ENCODE results near the gene C20orf144.
"Not testable (repeated sequence)": the region's sequence is repeated elsewhere in the genome, so short reads cannot be mapped to it uniquely, and the experiment has no call there.

The C20orf144 gene

DNA sequence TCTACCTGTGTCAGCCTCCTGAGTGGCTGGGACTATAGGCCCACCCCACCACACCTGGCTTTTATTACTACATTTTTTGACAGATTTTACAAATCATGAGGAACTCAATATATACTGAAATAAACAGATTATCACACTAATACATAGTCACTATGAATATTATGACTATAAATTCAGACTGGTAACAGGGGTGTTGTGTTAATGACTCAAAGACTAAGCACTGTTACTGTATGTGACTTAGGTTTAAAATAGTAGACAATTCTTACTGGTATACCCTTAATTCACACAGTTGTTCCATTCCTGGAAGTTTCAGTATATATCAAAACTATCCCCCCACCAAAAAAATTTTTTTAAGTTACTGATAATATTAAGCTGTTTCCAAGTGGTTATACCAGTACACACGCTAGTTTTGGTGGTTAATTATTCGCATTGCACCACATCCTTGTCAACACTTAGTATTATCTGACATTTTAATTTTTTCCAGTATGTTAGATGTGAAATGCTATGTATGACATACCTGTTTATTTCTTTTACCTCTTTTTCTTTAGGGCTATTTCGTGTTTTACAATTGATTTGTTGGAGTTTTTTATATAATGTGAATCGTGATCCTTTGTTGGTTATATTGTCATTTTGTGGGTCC, 34.4 kb upstream of the C20orf144 start:
- Mint-ChIP-seq H3K36me3 (ENCODE audit: low read depth) (peaks cover 86% of the 10 kb centered on the region), H3K4me3 (no peak overlapping the region), H3K27me3 (ENCODE audit: low read depth, poor library complexity) (no peaks in the 10 kb centered on the region), H3K27ac (no peak overlapping the region), H3K4me1 (no peaks in the 10 kb centered on the region), H3K9me3 (no peaks in the 10 kb centered on the region)
- TF ChIP-seq, protein P1, sequence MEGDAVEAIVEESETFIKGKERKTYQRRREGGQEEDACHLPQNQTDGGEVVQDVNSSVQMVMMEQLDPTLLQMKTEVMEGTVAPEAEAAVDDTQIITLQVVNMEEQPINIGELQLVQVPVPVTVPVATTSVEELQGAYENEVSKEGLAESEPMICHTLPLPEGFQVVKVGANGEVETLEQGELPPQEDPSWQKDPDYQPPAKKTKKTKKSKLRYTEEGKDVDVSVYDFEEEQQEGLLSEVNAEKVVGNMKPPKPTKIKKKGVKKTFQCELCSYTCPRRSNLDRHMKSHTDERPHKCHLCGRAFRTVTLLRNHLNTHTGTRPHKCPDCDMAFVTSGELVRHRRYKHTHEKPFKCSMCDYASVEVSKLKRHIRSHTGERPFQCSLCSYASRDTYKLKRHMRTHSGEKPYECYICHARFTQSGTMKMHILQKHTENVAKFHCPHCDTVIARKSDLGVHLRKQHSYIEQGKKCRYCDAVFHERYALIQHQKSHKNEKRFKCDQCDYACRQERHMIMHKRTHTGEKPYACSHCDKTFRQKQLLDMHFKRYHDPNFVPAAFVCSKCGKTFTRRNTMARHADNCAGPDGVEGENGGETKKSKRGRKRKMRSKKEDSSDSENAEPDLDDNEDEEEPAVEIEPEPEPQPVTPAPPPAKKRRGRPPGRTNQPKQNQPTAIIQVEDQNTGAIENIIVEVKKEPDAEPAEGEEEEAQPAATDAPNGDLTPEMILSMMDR (IDR thresholded peaks at IDR 0.05) = no peak
- no peak for DNase-seq

DNA sequence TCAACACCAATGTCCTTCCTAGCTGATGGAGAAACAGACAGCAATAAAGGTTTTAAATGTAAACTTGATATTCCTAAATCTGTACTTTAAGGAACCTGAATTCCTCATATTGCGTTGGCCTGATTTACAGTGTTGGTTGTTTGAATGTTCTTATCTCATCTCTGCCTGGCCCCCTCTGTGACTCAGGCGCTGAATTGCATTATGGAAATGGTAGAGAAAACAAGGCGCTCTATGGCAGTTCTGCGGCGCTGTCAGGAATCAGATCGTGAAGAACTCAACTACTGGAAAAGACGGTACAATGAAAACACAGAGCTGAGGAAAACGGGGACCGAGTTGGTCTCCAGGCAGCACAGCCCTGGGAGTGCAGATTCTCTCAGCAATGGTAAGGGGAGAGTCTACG, 32.6 kb upstream of the C20orf144 start:
- TF ChIP-seq, protein P1 (IDR thresholded peaks at IDR 0.05) = no peak
- no peaks in the 10 kb centered on the region for H3K4me1 Mint-ChIP-seq
- no peak overlapping the region for H3K27ac Mint-ChIP-seq
- no peak overlapping the region for H3K4me3 Mint-ChIP-seq
- H3K9me3 Mint-ChIP-seq = no peaks in the 10 kb centered on the region
- no peaks in the 10 kb centered on the region for H3K27me3 Mint-ChIP-seq (ENCODE audit: low read depth, poor library complexity)
- no peak for DNase-seq
- peaks cover 77% of the 10 kb centered on the region for H3K36me3 Mint-ChIP-seq (ENCODE audit: low read depth)

DNA sequence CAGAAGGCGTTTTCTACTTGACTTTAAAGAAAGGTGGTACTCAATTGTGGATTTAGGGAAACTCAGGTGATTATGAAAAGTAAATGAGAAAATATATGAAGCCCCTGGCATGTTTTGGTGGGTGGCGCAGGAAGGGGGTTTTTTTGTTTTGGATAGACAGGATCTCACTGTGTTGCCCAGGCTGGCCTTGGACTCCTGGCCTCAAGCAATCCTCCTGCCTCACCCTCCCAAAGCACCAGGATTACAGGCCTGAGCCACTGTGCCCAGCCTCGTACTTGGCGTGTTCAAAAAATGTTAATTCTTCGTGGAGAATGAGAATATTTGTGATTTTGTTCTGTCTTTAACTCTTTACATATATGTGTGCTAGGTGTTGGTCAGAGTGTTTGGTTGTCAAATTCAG, 32.1 kb upstream of the C20orf144 start:
- DNase-seq = no peak
- no peaks in the 10 kb centered on the region for H3K4me1 Mint-ChIP-seq
- TF ChIP-seq, protein P1 (IDR thresholded peaks at IDR 0.05) = no peak
- no peaks in the 10 kb centered on the region for H3K9me3 Mint-ChIP-seq
- peaks cover 72% of the 10 kb centered on the region for H3K36me3 Mint-ChIP-seq (ENCODE audit: low read depth)
- H3K27ac Mint-ChIP-seq = no peak overlapping the region
- H3K4me3 Mint-ChIP-seq = no peak overlapping the region
- H3K27me3 Mint-ChIP-seq (ENCODE audit: low read depth, poor library complexity) = no peaks in the 10 kb centered on the region

DNA sequence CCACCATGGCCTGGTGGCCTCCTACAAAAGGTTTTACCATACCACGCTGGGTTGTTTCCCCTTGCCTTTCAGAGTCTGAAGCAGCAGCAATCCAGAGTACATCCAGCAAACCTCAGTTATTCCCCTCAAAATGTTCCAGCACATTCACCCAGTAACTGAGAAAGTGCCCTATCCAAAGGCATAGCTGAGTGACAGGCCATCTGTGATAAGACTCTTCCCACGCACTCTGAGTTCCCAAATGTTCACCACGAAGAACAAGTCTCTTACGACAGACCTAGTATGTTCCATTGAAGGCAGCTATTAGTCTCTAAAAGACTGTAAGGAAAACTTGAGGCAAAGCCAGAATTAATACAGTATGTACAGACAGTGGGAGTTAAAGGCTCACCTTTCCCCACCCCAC, 31.6 kb upstream of the C20orf144 start:
- H3K9me3 Mint-ChIP-seq = no peaks in the 10 kb centered on the region
- H3K27ac Mint-ChIP-seq = peak overlapping the region; percentile 36
- H3K36me3 Mint-ChIP-seq (ENCODE audit: low read depth) = peaks cover 67% of the 10 kb centered on the region
- DNase-seq = no peak
- H3K4me1 Mint-ChIP-seq = no peaks in the 10 kb centered on the region
- no peak overlapping the region for H3K4me3 Mint-ChIP-seq
- H3K27me3 Mint-ChIP-seq (ENCODE audit: low read depth, poor library complexity) = no peaks in the 10 kb centered on the region
- TF ChIP-seq, protein P1 (IDR thresholded peaks at IDR 0.05) = no peak

DNA sequence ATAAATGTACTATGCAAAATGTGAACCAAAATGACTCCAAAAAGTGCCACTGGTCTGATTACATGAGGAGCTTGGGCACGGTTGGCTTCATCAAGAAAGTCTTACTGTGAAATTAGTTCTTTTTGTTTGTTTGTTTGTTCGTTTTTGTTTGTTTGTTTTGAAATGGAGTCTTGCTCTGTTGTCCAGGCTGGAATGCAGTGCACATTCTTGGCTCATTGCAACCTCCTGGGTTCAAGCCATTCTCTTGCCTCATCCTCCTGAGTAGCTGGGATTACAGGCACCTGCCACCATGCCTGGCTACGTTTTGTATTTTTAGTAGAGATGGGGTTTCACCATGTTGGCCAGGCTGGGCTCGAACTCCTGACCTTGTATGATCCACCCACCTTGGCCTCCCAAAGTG, 30.2 kb upstream of the C20orf144 start:
- H3K4me1 Mint-ChIP-seq; DNase-seq; H3K9me3 Mint-ChIP-seq; H3K27ac Mint-ChIP-seq; H3K27me3 Mint-ChIP-seq (ENCODE audit: low read depth, poor library complexity); H3K4me3 Mint-ChIP-seq: not testable (repeated sequence)
- H3K36me3 Mint-ChIP-seq (ENCODE audit: low read depth) = peaks cover 57% of the 10 kb centered on the region

DNA sequence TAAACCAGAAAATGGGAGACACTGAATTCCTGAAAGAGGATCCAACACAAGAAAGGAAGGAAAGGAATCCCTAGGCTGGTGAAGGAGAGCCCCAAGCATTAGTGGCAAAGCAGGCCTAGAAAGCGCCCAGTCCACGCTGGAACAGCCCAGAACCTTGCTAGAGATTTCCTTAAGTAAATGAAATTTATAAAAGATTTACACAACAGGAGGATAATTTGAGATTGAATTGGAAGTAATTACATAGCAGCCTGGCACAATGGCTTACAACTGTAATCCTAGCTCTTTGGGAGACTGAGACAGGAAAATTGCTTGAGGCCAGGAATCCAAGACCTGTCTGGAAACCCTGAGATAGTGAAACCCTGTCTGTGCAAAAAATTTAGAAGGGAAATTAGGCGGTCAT, 26.8 kb upstream of the C20orf144 start:
- peaks cover 56% of the 10 kb centered on the region for H3K36me3 Mint-ChIP-seq (ENCODE audit: low read depth)
- no peak overlapping the region for H3K4me3 Mint-ChIP-seq
- TF ChIP-seq, protein P1 (IDR thresholded peaks at IDR 0.05) = no peak
- no peaks in the 10 kb centered on the region for H3K27me3 Mint-ChIP-seq (ENCODE audit: low read depth, poor library complexity)
- no peaks in the 10 kb centered on the region for H3K9me3 Mint-ChIP-seq
- no peak for DNase-seq
- no peaks in the 10 kb centered on the region for H3K4me1 Mint-ChIP-seq
- no peak overlapping the region for H3K27ac Mint-ChIP-seq

All from nephron progenitor cell (in vitro differentiated cells).